Measurements from ENCODE around the gene MYH14. TPM values are rescaled to one million over a fixed set of nuclear protein-coding genes. Genes with fewer than 3 reads are reported as not detected.
"Not testable (repeated sequence)": the region's sequence is repeated elsewhere in the genome, so short reads cannot be mapped to it uniquely, and the experiment has no call there.

MYH14 gene
- polyA plus RNA-seq, 1 donor: 53.2 TPM

DNA sequence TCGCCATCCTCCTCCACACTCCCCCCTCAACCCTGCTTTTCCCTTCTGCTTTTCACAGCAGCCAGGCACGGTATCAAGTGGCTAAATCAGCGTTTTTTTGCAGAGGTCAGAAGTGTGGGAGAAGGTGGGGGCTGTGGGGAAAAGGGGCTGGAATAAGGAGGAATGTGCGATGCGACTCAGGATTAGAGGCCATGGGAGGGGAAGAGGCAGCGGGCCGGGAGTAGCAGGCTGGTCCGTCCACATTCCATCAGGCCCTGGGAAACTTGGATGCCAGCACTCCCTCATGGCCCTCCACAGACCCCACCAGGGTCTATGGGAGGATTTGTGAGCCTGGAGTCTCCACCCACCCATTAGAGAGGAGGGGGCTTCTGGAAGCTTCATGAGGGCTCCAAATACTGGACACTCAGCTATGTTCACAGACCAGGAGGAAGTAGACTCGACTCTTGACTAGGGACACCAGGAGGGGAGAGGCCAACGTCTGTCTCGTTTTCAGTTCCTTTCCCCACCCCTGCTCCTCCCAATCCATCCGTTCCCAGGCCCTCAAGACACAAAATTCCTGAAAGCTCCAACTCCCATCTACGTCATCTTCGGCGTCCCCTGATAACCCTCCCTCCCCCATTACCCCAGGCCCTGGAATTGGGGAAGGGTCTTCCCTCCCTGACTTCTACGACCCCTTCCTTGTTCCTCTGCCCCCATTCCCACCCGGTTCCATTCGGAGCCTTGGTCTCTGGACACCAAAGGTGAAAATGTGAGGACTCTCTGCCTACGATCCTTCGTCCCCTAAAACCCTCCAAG is 129.0 kb downstream of the MYH14 start:
- no peak for DNase-seq (ENCODE audit: low read depth)

DNA sequence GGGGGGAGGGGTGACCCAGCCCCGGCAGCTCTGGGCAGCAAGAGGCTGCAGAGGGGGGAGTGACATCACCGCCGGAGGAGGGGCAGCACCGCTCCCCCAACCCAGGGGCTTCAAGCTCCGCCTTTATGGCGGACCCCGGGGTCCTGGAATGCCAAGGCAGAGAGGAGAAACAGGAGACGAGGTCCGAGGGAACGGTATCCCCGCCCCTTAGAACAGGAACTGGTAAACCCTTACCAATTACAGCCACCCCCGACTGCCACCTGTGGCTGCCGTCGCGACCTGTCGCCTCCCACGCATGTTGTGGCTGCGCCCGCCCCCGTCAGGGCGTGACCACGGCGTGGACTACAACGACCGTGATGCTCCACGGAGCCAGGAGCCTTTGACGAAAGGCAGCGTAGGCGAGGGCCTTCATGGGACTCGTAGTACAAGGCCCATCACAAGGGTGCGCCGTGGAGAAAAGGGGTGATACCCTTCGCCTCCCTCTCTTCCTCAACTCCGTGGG is 129.9 kb downstream of the MYH14 start:
- no peak for DNase-seq (ENCODE audit: low read depth)

DNA sequence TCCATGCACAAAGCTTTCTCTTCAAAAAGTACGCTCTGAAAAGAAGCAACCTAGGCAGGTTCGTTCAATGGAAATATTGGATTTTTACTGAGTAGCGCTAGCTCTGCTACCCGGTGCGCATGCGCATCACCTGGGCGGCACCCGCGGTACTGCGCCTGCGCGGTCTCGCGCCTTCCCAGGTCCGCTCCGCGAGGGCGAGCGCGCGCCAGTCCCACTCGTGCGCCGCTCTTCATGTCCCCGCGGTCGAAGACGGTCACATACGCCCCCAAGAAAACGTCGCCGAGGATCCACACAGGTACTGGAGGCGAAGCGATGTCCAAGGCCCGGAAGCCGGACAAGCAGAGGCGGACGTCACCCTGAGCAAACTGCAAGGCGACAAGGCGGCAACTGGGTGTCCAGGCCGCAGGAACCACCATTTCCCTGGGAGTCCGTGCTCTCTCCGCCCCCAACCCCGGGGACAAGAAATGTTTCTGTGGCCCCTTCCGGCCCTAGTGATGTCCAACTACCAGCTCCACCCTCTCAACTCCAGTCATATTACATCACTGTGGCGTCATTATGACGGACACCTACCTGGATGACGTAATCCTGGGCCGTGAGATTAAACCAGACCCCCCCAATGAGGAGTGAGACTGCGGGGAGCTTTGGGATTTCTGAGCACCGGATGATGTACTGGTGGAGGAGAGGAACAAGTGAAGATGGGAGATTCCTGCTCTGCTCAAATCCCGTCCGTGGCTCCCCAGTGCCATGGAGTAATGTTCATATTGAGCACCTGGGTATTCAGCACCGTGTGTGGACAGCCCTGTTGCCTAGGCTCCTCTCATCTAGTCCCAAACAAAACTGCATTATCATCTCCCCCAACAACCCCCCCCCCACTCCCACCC is 130.6 kb downstream of the MYH14 start:
- no peak for DNase-seq (ENCODE audit: low read depth)

DNA sequence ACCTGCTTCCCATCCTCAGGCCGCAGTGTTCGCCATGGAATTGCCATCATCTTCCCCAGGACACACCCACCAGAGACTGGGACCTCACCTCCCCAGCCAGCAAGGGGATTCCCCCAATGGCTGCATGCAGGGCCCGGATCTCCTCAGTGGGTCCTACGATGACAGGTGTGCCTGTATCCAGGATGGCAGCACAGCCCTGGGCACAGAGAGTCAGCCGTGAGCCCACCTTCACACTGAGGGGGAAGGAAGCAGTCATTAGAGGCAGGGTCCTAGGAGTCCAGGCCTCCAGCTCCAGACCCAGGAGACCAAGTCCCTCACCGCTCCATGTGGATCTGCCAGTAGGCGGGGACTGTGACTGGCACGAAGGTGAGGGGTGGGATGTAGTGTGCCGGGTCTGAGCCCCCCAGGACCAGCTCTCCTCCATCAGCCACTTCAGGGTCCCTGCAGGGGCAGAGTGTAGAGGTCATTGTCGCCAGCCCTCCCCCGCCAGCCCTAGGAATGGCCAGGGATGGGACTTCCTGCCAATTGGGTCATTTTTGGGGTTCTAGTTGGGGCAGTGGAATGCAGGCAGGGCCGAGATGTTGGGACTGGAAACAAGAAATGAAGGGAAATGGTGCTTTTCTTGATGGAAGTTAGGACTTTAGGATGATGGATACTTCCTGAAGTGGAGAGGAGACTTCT is 131.5 kb downstream of the MYH14 start:
- DNase-seq (ENCODE audit: low read depth): no peak

DNA sequence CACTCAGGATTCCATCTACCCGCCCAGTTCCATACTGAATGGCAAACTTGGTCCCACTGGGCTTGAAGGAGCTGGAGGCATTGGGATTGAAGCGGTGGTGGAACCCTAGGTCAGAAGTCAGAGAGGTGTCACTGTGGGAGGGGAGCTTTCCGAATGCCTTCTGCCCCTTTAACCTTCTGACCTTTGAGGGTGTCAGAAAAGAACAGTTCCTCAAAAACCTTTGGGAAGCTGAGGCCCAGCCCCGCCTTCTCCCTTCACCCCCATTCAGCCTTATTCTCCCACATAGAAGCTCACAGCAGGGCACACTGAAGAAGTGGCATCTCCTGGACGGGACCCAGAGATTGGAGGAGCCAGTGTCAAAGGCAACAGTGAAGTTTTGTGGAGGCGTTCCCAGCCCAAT is 133.6 kb downstream of the MYH14 start:
- not testable (repeated sequence) for DNase-seq (ENCODE audit: low read depth)

DNA sequence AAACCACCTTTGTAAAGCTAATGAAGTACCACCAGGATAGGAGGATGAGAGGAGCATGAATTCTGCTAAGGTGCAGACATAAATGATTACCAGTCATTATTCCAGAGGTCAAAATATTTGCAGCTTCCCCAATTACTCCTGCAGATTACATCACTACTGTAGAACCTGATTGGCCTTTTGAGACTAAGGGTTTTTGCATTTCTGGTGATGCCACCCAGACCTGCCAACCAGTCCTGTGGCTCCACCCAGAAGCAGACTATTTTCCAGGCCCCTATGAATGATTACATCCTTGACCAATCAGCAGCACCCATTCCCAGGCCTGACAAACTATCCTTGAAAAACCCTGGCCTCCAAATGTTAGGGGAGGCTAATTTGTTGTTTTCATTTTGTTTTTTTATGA is 136.9 kb downstream of the MYH14 start:
- DNase-seq (ENCODE audit: low read depth): no peak

DNA sequence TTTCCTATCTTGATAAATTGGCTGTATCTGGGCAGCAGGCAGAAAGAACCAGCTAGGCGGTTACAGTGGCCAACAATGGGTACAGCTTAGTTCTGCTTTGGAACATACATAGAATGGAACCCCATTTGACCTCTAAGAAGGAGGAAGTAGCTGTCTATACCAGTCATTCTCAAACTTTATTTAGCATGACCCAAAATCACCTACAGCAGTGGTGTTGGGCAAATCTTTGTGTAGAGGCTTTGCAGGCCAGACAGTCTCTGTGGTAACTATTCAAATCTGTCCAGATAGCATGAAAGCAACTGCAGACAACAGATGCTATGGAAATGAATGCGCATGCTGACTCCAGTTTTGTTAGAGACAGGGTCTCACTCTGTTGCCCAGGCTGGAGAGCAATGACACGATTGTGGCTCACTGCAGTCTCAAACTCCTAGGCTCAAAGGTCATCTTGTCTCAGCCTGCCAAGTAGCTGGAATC is 137.7 kb downstream of the MYH14 start:
- DNase-seq (ENCODE audit: low read depth): no peak

DNA sequence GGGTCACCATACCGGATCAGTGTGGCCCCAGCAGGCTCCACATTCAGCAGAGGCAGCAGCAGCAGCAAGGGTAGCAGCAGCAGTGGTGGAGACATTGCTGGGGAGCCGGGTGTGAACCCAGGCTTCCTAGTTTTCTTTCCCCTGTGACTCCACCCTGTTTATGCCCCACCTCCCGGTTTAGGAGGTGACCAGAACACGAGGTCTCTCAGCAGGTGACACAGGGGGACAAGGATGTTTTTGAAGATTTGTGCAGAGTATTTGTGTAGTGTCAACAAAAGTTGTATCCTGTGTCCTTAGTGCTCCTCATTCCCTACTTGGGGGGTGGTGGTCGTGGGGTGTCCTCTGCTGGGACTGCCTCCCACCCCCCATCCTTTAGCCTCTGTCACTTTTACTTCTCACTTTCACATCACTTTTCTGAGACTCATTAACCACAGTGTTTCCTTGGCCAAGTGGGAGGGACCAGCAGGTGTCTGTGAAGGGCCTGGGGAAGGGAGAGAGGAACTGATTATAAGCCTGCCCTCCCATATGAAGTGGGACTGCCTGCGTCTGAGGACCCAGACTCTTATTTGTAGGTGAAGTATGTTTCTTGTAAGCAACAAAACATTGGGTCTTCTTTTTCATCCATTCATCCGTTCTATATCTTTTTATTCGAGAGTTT is 141.4 kb downstream of the MYH14 start:
- no peak for DNase-seq (ENCODE audit: low read depth)

DNA sequence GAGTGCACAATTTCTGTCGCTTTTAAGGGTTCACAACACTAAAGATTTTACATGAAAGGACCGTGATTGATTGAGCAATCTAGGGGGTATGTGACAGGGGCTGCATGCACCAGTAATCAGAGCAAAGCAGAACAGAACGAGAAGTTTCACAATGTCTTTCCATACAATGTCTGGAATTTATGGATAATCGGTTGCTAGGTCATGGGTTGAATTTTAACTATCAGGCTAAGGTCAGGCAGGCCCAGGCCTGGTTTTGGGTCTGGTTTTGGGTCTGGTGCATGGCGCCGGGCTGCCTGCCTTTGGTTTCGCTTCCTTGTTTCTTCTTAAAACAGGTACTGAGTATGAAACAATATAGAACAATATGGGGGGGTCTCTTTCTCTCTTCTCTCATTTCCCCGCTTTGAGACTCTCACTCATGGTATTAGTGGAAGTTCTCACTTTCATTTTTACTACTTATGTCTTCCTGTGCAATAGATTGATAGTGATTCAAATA is 143.7 kb downstream of the MYH14 start:
- DNase-seq (ENCODE audit: low read depth): not testable (repeated sequence)

DNA sequence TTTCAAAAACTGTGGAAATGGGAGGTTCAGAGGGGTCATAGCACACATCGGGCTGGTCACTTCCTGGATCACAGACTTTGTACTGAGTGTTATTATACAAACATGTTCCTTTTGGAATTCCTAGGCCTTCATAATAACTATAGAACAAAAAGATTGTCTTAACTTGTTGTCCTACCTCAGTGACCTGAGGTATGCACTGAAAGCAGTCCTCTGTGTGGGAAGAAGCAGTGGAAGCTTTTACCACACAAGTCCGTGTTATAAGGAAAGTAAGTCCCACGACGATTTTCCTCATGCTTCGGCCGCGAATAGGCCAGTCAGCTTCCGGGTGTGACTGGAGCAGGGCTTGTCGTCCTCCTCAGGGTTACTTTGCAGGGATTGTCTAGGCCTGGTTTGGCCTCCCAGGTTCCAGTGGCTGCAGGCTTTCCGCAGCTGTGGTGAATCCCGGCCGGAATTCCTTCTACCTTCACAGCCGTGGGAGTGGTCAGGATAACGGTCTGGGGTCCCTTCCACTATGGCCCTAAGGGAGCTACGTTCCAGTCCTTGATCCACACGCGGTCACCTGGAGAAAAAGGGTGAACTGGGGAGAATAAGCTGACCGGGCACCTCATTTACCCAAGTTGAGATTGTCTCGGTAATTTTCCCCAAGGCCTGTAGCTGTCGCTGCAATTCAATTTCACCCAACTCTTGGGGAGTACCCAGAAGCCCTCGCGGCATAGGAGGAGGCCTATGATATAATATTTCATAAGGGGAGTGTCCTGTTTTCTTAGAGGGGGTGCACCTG is 146.0 kb downstream of the MYH14 start:
- DNase-seq (ENCODE audit: low read depth): no peak

DNA sequence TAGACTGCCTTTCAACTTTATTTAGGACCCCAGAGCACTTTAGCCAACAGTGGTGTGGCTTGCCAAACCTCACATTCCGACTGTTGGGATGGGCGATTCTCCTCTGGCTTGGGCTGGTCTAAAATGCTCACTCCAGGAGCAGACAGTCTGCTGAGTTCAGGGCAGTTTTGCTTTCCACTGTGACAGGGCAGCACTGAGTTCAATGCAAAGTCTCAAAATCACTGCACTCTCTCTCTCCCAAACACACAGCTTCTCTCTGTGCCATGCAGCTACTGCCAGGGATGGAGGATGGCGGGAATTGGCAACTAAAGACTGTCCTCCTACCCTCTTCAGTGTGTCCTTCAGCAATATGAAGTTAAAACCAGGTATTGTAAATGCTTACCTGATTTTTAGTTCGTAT is 148.8 kb downstream of the MYH14 start:
- no peak for DNase-seq (ENCODE audit: low read depth)

DNA sequence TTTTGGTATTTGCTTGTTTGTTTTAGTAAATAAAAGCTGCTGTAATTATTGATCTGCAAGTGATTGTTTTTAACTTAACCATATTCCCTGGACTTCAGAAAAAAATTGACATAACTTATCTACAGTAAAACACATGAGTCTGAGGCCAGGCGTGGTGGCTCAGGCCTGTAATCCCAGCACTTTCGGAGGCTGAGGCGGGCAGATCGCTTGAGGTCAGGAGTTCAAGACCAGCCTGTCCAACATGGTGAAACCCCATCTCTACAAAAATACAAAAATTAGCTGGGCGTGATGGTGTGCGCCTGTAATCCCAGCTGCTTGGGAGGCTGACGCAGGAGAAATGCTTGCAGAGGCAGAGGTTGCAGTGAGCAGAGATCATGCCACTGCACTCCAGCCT is 150.1 kb downstream of the MYH14 start:
- not testable (repeated sequence) for DNase-seq (ENCODE audit: low read depth)

DNA sequence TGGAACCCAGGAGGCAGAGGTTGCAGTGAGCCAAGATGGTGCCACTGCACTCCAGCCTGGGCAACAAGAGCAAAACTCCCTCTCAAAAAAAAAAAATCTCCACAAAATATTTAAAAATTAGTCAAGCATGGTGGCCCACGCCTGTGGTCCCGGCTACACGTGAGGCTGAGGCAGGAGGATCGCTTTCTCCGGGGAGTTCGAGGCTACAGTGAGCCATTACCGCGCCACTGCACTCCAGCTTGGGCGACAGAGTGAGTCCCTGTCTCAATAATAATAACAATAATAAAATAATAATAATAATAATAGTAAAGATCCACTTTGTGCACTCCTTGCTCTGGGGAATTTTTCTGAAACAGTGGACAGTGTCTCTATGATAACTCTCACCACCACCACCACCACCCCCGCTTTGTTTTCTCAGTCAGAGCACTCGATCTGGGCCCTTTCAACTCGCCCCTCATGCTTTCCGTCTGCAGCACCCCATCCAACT is 153.3 kb downstream of the MYH14 start:
- DNase-seq (ENCODE audit: low read depth): no peak

DNA sequence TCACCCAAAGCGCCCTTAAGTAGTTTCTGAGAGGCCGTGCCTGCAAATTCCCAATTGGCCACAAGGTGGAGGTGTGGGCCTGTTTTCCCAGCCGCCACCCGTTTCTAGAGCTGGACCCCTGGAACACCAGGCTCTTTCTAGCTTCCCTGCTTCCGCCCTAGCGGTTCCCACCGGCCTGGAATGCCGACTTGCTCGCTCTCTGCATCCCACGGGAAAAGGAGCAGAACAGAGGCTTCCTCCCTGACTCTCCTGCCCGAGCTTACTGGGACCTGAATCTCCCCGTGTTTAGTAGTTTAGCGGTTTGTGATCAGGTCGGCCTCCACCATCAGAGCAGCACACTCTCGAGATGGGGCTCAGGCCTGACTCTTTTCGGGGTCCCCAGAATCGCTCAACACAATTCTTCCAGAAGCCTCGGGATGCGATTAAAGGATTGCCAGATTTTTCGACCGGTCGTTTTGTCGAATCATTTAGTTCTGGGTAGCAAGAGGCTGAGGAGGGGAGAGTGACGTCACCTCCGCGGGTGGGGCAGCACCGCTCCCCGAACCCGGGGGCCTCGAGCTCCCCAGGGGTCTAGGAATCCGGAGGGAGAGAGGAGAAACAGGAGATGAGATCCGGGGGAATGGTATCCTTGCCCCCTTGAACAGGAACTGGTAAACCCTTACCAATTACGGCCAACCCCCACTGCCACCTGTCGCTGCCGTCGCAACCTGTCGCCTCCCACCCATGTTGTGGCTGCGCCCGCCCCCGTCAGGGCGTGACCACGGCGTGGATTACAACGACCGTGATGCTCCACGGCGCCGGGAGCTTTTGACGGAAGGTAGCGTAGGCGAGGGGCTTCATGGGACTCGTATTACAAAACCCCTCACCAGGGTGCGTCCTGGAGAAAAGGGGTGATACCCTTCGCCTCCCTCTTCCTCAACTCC is 154.0 kb downstream of the MYH14 start:
- DNase-seq (ENCODE audit: low read depth): no peak

DNA sequence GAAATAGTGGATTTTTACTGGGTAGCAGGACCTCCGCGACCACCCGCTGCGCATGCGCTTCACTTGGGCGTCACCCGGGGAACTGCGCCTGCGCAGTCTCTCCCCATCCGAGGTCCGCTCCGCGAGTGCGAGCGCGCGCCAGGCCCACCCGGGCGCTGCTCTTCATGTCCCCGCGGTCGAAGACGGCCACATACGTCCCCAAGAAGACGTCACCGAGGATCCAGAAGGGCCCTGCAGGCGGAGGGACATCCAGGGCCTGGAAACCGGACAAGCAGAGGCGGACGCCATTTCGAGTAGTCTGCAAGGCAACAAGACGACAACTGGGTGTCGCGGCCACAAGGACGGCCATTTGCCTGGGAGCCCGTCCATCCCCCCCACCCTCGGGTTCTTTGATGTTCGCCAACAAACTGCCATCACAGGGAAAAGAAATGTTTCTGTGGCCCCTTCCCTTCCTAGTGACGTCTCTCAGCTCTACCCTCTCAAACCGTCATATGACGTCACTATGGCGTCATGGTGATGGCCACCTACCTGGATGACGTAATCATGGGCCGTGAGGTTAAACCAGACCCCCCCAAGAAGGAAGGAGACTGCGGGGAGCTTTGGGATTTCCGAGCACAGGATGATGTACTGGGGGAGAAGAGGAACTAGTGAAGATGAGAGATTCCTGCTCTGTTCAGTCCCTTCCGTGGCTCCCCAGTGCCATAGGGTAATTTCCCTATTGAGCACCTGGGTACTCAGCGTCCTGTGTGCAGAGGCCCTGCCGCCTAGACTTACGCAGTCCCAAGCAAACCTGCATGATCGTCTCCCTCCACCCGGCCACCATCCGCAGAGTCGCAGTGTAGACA is 155.3 kb downstream of the MYH14 start:
- DNase-seq (ENCODE audit: low read depth): no peak

DNA sequence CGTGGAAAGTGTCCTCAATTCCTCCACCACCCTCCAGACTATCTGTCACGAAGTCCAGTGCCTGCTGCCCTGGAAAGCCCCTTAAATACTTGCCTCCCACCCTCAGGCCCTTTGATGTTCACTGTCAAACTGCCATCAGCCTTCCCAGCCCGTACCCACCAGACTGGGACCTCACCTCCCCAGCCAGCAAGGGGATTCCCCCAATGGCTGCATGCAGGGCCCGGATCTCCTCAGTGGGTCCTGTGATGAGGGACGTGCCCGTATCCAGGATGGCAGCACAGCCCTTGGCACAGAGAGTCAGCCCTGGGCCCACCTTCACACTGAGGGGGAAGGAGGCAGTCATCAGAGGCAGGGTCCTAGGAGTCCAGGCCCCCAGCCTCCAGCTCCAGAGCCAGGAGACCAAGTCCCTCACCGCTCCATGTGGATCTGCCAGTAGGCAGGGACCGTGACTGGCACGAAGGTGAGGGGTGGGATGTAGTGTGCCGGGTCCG is 156.0 kb downstream of the MYH14 start:
- DNase-seq (ENCODE audit: low read depth): no peak
